HG03520 (cell line): Measurements from ENCODE around the gene GALNT13.

Experiments used
- ATAC-seq: cut with Tn5 transposase; IDR thresholded peaks from one replicate; pipeline ENCODE4 v1.9.1; 2021; ENCODE audit warnings: mild to moderate bottlenecking, moderate library complexity; ENCODE audit not compliant: unreplicated experiment

Gene GALNT13

DNA sequence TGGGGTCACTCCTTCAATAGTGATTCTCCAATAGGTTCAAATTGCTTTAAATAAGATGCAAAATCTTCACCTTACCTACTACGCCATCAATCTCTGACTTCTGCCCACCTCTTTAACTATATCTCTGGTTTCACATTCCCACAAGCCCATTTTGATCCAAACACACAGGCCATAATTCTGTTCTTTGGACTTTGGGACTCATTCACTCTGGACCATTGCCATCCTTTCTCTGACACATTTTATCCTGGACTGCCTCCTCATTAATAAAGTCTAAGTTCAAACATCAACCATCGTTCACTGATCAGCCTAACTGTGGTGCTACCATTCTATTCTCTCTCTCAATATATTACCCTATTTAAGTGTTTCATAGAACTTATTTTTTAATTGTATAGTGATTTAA, 332.2 kb downstream of the GALNT13 start:
- no peak for ATAC-seq

DNA sequence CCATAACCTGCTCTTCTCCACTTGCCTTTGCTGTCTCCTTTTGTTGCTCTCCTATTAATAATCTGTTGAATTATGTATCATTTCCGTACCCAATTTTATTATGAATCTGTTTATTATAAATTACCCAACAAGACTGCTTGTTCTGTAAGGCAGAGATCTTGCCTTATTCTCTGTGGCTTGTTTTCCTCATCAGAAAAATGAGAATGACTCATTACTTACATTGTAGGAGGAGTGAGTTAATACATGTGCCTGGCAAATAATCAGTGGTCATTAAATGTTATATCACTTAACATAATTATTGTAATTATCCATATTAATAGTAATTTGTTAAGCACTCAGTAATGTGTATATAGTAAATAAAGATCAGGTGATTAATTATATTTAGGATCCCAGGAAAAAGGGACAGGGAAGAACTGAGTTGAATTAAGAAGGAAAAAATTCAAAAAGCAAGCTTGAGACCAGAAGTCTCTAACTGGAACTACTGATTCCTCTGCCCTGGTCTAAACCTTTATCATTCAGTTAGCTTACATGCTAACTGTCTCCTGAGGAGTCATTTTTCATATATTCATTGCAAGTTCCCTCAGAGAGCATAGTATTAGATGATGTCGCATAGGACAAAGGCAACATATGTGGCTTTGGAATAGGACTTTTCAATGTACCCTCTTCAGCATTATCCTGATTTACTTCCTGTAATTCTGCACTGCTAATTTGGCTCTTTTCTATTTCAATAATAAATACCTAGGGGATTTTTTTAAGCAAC, 335.7 kb downstream of the GALNT13 start:
- ATAC-seq, result no peak

DNA sequence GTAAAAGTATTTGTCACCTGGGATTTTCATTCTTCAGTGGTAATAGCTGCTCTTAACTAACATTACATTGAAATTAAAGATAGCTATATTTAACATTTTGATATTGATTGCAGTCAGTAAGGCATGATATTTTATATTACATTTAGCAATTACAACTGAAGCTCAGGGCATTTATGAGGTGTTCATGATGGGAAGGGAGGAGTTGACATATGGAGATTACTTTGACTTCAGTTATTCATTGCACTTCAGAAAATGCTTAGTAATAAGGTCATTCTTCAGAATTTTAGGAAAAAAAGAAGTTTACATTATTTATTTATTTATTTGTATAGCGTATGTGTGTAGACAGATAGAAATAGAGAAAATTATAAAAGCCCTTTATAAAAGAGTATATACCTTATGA, 352.0 kb downstream of the GALNT13 start:
- no peak for ATAC-seq

DNA sequence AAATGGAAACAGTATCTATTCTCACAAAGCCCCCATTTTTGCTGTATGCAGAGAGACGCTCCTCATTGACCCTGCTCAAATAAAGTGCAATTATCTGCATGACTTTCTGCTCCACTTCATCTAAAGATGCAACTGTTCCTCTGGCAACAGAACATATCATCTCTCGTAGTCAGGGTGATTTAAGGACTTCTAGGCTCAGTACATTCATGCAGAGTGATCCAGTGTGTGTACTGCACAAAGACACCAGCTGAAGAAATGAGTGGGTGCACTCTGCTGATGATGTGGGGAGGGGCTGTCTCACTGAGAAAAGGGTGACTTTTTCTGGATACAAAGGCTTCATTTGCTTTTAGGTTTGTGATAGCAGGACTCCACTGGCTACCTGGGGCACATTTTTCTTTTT, 355.2 kb downstream of the GALNT13 start:
- no peak for ATAC-seq

DNA sequence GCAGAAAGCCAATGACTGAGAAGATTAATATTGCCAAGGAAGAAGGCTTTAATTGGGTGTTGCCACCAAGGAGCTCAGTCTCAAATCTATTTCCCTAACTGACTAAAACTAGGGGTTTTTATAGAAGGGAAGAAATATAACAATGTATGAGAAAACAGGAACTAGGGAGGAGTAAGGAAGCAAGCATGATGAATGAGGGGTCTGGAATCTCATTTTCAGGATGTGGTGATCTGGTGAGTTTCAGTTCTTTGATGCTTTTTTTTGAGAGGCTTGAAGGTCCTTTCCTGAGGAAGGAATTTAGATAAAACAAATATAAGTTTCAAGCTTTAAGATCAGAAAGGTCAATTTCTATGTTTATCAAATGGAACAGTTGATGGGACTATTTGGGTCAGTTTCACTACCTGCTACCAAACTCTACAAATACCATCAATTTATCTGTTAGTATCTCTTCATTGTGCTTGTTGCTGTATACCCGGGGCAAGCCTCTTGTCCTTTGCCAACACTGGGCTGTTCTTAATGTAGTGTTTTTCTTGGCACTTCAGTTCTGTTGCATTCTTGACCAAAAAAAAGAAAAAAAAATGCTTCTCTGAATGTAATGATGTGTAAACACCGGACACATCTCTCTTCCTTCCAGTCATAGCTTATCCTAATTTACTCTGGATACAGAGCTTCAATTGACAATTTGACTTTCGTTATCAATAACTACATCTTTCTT, 357.0 kb downstream of the GALNT13 start:
- ATAC-seq, result no peak

DNA sequence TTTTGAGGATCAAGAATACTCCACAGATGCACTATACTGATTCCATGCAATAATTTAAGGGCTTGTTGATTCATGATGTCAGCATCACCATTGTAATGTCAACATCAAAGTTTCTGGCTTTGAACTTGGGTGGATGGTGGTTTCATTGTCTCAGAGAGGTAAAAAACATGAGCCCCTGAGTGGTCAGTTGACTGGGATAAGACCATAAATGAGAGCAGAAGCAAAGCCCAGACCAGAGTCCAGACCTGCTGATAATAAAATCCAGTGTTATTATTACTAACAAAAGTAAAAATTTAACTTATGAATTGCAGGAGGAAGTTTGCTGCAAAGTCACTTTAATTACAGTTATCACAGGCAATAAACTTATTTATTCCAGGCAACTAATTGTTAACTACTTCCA, 358.2 kb downstream of the GALNT13 start:
- no peak for ATAC-seq

DNA sequence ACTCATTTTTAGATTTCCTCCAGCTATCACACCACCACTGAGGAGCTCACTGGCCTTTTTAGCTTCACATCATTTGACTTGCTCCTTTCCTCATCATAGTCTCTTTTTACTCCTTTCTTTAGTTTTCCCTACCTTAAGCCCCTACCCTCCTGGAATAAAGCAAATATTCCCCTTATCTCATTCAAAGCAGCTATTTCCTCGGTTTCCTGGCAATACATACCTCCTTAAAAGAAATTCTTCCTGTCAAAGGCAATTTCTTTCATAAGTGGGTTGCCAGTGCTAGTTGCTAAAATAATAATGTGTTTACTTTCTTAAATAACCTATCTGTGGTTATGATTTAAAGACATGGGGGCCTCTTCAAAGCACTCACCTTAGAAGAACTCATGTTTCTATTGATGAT, 359.3 kb downstream of the GALNT13 start:
- no peak for ATAC-seq

DNA sequence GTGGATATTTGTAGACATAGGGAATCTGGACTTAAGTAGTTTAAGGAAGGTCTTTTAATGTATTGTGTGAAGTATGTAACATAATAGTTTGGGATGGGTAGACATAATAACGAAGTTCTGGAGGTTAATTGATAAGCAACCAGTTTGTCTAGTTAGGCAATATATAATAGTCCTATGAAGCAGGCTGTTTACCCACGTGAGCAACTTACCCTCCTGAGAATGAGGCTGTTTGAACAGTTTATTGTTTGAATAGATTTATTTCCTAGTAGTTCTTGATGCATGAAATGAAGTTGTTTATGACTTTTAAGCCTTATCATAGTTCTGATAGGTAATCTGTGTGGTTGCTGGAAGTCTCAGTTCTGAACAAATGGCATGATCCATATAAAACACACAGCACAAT, 361.5 kb downstream of the GALNT13 start:
- no peak for ATAC-seq

DNA sequence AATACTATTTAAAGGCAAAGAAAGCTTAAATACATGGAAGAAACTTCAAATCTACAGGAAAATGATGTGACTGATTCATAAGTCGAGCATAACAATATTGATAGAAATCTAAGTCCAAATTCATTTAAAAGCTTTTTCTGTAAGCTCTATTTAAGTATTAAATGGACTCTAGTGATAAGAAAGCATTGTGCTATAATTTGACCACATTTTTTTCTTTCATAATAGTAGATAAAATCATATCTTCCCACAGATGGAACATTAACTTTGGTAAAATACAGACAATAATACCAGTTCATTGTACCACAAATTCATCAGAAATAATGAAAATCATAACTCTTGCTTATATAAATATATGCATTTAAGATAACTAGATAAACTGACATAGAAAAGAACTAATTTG, 366.5 kb downstream of the GALNT13 start:
- no peak for ATAC-seq

DNA sequence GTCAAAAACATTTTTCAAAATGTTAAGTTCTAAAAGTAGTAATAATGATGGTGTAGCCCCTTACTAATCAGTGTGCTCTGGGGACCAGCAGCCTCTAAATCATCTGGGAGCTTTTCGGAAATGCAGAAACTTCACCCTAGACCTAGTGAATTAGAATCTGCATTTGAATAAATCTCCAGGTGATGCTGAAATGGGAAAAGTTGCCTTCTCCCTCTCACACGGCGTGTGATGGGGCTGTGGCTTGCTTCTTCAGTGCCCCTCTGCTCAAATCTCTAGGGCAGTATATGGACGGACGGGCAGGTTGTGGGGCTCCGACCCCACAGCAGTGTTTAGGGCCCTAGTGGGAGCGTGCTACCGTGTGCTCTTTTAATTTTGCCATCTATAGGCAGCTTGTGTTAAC, 368.6 kb downstream of the GALNT13 start:
- no peak for ATAC-seq

DNA sequence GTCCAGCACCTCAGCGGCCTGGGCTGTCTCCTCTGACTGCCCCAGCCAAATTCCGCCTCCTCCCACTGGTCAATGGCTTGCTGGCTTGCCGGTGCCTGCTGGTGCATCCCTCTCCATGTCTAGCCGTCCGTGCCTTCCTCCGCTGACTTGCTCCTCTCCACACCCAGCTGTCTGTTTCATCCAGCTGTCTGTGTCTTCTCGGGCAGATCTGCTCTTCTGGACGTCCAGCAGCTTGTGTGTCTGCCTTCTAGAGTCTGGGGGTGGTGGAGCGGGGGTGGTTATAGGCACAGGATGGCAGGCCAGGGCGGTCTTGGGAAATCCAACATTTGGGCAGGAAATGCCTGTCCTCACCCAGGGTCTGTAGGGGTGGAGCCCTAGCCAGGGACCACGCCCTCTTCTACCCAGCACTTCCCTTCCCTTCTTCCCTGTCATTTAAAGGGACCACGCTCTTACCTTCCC, 369.2 kb downstream of the GALNT13 start:
- no peak for ATAC-seq

DNA sequence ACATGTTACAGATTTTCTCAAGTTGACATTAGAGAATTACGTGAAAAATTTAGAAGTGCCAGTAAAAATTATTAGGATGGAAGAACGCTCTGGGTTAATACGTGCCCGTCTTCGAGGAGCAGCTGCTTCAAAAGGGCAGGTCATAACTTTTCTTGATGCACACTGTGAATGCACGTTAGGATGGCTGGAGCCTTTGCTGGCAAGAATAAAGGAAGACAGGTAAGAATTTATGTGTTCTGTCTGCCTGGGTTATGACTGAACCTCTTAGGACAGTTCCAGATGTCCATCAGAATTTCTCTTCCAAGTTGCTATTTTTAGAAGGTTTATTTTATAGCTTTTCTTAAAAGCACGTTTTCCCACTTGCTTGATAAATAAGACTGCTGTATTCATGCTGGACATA, 371.0 kb downstream of the GALNT13 start:
- no peak for ATAC-seq

DNA sequence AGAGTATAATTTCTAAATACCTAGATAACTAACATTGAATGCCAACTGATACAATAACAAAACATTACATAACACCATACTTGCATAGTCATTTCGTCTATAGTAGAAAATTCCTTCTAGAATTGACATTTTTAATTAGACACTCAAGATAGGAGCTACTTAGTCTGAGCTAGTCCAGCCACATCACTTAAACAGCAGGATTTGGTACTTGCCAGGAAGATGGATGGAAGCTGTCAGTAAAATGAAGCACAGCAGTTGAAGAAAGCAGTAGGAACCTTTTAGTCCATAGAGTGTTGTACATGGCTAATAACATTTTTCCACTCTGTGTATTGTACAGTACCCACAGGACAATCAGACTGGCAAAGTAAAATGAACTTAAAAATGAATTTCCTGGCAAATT, 372.0 kb downstream of the GALNT13 start:
- no peak for ATAC-seq

DNA sequence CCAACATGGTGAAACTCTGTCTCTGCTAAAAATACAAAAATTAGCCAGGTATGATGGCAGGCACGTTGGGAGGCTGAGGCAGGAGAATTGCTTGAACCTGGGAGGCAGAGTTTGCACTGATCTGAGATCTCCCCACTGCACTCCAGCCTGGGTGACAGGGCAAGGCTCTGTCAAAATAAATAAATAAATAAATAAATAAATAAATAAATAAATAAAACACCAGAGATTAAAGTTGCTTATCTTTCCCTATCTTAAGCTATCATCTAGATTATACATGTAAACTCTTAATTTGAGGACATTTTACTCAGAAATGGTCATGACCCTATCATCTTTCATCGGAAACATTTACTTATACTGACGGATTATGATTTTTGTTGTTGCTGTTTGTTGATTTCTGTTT, 373.2 kb downstream of the GALNT13 start:
- no peak for ATAC-seq

DNA sequence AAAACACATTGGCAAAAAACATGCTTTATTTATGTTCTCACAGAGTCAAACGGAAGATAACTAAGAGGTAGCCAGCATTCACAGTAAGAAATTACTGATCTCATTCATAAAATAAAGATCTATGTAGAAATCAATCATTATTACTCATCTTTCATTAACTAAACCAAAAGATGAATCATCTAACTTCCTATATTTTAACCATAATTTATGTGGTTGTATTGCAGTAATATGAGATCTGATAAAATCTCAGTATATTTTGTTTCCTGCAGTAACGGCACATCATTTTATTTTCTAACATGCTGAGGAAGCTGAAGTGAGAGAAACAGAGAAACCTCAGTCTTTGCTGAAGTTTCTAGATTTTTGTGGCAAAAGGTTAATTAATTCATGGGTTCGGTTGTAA, 375.8 kb downstream of the GALNT13 start:
- ATAC-seq, result no peak

DNA sequence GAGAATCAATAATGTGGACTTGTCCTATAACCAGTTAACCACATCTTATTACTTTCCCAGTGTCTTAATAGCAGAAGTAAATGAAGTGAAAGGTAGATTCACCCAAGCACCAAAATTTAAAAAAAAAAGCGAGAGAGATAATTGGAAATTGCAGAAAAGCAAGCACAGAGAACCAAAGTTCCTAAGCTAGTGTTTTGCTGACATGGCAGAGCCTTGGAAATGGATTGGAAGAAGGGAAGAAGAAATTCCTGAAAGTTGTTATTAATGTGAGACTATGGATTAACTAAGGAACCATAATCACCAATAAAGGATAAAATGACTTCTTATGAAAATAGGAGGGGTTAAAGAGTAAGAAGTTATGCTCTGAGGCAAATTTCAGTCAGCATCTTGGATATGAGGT, 384.4 kb downstream of the GALNT13 start:
- ATAC-seq, result no peak

DNA sequence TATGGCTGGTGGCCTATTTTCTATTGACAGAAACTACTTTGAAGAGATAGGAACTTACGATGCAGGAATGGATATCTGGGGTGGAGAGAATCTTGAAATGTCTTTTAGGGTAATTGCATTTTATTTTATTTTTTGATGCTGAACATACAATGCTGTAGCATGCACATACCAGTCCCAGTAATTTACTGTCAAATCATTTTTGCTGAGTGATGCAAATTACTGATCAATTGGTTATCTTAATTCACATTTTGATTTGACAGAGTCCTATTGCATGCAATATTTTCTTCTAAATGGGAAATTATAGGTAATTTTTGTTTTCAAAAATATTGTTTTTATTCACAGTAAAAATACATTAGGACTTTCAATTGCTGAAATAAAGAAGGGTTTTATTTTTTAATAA, 387.3 kb downstream of the GALNT13 start:
- ATAC-seq, result no peak

DNA sequence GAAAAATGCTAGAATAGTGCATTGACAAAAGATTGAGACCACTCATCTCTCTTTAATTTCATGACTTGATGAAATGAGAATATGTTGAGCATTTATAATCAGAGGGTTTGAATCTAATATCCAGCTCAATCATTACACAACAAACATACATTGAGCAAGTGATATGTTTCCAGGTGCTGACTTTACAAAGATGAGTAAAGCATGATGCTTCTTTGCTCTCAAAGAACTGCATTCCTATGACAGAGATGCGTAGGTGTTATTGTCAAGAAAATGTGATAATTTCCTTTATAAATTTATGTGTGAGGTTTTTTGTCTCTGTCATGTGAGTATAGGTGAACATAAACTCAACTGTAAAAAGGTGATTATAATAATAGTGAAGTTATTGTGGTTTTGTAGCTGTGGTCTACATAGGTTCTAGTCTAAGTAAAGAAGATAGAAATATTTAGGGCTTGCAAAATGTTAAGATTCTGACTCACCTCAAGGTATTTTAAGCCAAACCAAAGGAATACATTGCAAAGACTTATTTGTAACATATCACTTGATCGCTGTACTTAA, 389.8 kb downstream of the GALNT13 start:
- ATAC-seq, result no peak

DNA sequence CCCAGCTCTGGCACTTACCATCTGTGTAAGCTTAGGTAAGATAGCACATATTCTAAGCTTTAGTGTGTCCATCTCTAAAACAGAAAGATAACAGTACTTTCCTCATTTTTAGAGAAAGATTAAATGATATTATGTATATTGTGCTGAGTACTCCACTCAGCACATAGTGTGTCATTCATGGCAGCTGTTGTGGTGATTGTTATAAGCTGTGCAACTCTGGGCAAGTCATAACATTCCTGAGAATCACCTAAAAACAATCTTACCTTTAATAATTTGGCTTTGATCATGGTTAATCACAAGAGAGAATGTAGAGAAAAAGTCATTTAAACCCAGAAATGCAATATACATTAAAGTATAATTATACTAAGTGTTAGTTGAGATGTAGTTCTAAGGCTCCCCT, 391.5 kb downstream of the GALNT13 start:
- ATAC-seq, result no peak

DNA sequence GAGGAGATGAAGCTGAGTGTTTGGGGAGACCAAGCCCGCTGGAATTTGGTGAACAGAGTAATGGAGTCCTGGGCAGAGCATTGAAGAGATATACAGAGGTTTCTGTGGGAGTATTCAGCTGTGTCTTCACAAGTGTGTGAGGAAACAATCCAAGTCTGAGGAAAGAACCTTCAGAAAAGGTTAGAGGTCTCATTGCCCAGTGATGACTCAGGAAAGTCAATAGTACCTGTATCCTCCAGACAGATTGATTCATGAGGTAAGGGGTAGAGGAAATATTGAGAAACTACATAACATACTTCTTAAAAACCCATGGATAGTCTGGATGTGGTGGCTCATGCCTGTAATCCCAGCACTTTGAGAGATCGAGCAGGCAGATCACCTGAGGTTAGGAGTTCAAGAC, 392.3 kb downstream of the GALNT13 start:
- ATAC-seq, result no peak

DNA sequence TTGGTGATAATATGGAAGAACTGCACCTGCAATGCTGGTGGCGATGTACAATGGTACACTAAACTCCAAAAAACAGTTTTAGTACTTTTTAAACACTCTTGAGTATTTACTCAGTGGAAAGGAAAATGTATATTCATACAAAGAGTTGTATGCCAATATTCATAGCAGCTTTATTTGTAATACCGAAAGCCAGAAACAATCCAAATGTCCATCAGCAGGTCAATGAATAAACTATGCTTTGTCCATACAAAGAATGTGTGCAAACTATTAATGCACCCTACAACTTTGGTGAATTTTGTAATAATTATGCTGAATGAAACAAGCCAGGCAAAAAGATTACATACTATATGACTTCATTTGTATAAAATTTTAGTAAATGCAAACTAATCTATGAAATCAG, 396.3 kb downstream of the GALNT13 start:
- no peak for ATAC-seq

DNA sequence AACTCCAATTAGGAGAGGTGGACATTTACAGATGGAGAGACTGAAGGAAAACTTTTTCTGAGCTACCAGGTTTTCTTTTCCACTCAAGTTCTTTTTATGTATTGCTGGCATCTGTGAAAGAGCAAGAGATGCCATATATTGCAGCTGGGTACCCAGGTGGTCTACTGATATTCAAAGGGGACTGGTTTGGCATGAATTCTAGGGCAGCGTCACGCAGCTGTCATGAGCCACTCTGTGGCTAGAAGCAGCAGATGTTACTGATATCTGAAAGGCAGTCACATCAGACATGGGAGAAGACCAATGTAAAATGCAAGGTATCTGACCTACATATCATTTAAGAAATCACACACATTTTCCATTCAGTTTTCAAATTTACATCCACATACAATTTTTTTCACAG, 408.8 kb downstream of the GALNT13 start:
- ATAC-seq, result no peak
